ENCODE measurements around the gene LIM2. TPM values are rescaled to one million over a fixed set of nuclear protein-coding genes. Genes with fewer than 3 reads are reported as not detected.
A peak's percentile ranks its signal among the peaks of the same experiment; 100 is the strongest.
"Not testable (repeated sequence)": the region's sequence is repeated elsewhere in the genome, so short reads cannot be mapped to it uniquely, and the experiment has no call there.

Gene LIM2
- total RNA-seq, 2 experiments from 2014 or later, result not detected

DNA sequence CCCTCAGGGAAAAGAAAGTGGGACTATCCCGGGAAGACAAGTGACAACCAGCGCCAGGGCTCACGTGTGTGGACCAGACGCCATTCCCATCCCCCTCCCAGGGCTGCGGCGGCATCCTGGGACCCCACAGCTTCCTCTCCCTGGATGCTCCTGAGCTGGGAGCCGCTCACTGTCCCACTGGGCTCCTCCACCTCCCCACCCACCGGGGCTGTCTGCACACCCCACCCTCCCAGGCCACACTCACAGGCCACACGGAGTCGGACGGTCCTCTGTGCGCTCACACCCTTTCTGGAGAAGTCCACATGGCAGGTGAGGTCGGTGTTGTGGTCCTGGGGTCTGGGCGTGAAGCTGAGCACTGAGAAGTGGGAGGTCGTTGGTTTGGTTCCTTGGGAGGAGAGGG lies 28.6 kb upstream of the LIM2 start:
- ChIA-PET POLR2A (interaction anchor here (2.0 to 2.9 kb wide), 2 partner anchors 22 to 44 kb away, joined by 6 to 20 read pairs; partner anchors contain the start of gene NKG7), CTCF (interaction anchor here (0.9 to 1.8 kb wide), 3 partner anchors 18 to 99 kb away, joined by 3 to 6 read pairs (median 3); no protein-coding TSS in a partner anchor)
- not testable (repeated sequence) for DNase-seq; H3K4me1 Mint-ChIP-seq; H3K27ac Mint-ChIP-seq; H3K9me3 Mint-ChIP-seq; H3K4me3 Mint-ChIP-seq; H3K36me3 Mint-ChIP-seq (ENCODE audit: low read depth)
- peaks cover 16% of the 10 kb centered on the region for H3K27me3 Mint-ChIP-seq

DNA sequence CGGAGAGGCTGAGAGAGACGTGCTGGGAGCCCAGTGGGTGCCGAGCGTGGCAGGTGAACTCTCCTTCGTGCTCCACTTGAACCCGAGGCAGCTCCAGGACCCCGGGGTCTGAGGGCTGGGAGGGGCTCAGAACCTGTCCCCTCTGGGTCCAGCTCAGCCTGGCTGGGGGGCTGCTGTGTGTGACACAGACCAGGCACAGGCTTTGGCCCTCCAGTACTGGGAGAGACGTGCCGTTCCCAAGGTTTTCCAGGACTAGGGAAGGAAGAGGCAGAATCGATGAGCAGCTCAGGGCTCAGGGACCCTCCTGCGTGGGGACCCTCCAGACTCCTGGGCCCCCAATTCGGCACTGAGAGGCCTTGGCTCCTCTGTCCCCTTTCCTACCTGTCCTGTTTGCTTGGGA lies 27.4 kb upstream of the LIM2 start:
- Mint-ChIP-seq H3K36me3 (ENCODE audit: low read depth) (no peaks in the 10 kb centered on the region), H3K4me1 (peaks cover 9% of the 10 kb centered on the region), H3K27me3 (peaks cover 11% of the 10 kb centered on the region), H3K27ac (no peak overlapping the region), H3K9me3 (no peaks in the 10 kb centered on the region), H3K4me3 (no peak overlapping the region)
- CTCF ChIA-PET, result interaction anchor here (1.1 kb wide), 1 partner anchor 240 kb away, joined by 4 read pairs; no protein-coding TSS in a partner anchor
- POLR2A ChIA-PET, result no interaction called here
- DNase-seq, result no peak

DNA sequence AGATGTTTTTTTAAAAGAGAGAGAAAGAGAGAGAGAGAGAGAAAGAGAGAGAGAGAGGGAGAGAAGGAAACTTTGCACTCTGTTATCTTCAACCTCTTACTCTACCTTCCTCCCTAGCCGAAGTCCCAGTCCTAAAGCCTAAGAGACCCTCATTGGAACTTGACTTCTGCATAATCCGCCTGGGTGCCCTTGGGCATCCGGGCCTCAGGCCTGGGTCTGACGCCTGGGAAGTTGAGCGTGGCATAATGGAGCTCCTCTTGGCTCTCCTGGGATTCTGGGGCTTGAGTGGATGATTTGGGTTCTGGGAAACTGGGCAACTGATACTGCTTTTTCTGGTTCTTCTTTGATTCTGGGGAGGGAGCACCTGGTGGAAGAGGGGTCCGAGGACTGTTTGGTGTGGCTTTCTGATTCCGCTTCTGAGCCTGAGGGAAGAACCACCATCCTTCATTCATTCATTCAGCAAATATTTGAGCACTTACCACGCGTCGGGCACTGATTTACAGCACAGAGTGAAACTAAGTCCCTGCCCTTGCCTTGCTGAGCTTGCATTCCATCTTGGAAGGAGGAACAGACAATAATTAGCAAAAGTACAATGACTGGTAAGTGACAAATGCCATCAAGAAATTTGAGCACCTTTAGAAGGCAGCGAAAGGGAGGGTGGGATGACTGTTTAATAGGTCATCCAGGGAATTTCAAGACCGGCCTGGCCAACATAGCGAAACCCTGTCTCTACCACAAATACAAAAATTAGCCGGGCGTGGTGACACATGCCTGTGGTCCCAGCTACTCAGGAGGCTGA lies 23.4 kb upstream of the LIM2 start:
- Mint-ChIP-seq H3K27me3 (no peaks in the 10 kb centered on the region), H3K9me3 (no peaks in the 10 kb centered on the region), H3K4me3 (no peak overlapping the region), H3K27ac (no peak overlapping the region), H3K4me1 (peaks cover 8% of the 10 kb centered on the region), H3K36me3 (ENCODE audit: low read depth) (no peaks in the 10 kb centered on the region)
- POLR2A ChIA-PET, result no interaction called here
- CTCF ChIA-PET, result no interaction called here
- no peak for DNase-seq

DNA sequence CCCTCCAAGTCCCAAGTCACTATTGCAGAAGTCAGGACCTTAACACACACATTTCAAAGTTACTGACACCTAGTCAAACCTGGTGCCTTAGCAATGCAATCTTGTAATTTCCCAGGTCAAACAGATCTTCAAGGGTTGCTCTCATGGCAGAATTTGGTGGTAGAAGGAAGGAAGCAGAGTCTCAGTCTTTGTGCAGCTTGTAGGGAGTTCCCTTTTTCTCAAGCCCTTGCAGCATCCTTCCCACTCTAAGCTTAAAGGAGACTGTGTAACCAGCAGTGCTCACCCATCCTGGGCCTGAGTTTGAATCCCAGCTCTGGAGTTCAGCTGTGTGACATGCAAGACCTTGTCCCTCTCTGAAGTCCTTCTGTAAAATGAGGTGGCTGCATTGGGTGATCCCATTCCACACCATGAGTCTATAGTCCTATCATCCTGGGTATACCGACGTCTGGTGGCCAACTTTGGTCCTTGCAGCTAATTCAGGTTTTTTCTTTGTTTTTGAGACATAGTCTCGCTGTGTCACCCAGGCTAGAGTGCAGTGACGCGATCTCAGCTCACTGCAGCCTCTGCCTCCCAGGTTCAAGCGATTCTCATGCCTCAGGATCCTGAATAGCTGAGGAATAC lies 19.8 kb upstream of the LIM2 start:
- DNase-seq, result peak; percentile 51
- no peak overlapping the region for H3K4me3 Mint-ChIP-seq
- CTCF ChIA-PET, result interaction anchor here (0.6 to 2.3 kb wide), 18 partner anchors 8 to 250 kb away, joined by 3 to 15 read pairs (median 3); partner anchors contain the start of genes SIGLEC10 and VSIG10L
- POLR2A ChIA-PET, result interaction anchor here (1.2 to 1.5 kb wide), 3 partner anchors 40 to 68 kb away, joined by 3 to 4 read pairs (median 4); no protein-coding TSS in a partner anchor
- H3K9me3 Mint-ChIP-seq, result peaks cover 9% of the 10 kb centered on the region
- H3K4me1 Mint-ChIP-seq, result peaks cover 8% of the 10 kb centered on the region
- H3K27me3 Mint-ChIP-seq, result no peaks in the 10 kb centered on the region
- peaks cover 16% of the 10 kb centered on the region for H3K36me3 Mint-ChIP-seq (ENCODE audit: low read depth)
- no peak overlapping the region for H3K27ac Mint-ChIP-seq

DNA sequence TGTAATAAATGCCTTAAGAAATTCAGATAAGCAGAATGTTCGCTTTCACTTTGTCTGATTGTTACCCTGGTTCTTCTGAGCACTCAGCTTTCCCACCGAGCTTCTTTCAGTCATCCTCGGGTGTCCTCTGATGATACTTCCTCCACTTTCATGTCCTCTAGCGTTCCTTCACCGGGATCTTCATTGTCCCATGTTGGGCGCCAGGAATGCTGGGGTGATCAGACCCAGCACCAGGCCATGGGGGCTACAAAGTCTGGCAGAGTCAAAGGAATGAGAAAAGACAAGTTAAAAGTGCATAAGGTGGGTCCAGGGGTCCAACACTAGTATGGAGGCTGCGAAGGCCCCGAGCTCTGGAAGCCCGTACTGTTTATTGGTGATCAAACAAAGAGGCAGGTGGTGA lies 14.3 kb upstream of the LIM2 start:
- ChIA-PET POLR2A (no interaction called here), CTCF (interaction anchor here (1.8 kb wide), 1 partner anchor 39 kb away, joined by 4 read pairs; no protein-coding TSS in a partner anchor)
- Mint-ChIP-seq H3K9me3 (peaks cover 18% of the 10 kb centered on the region), H3K27ac (no peak overlapping the region), H3K4me3 (no peak overlapping the region), H3K36me3 (ENCODE audit: low read depth) (peaks cover 29% of the 10 kb centered on the region), H3K27me3 (no peaks in the 10 kb centered on the region), H3K4me1 (peaks cover 15% of the 10 kb centered on the region)
- DNase-seq, result no peak

DNA sequence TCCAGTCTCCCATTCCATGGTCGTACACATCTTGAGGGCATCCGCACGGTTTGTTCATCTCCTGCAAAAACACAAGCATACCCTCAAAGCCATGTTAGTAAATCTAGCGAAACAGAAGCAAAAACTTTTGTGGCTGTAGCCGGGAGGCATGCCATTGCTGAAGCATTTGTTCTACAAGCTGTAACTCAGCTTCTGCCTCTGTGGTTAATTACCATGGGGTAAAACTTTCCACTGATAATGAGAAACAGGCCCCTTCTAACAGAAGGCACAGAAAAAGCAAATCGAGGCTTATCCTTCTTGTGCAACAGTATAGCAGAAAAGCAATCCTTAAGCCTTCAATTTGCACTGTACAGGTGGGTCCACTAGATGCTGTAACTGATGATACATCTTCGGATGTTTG lies 12.2 kb upstream of the LIM2 start:
- Mint-ChIP-seq H3K4me1 (peaks cover 31% of the 10 kb centered on the region), H3K36me3 (ENCODE audit: low read depth) (peaks cover 30% of the 10 kb centered on the region), H3K9me3 (peaks cover 18% of the 10 kb centered on the region)
- H3K27ac Mint-ChIP-seq, H3K4me3 Mint-ChIP-seq, POLR2A ChIA-PET, DNase-seq, H3K27me3 Mint-ChIP-seq: not testable (repeated sequence)
- CTCF ChIA-PET, result interaction anchor here (0.6 kb wide), 1 partner anchor 8 kb away, joined by 4 read pairs; no protein-coding TSS in a partner anchor

DNA sequence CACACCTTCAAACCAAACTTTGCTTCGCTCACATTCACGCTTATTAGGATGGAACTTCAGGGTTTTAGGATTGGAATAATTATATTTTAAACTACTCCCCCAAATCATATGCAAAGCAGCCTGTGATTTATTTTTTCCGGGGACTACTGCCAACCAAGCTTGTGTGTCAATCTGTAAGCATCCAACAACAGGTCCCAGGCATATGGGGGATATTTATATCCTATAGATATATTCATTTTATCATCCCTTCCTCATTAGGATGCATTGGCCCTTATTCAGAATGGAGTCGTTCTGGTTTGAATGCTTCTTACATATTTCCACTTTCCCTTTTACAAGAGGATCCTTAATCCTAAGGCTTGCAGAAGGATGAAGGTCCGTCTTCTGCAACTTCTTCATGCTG lies 11.5 kb upstream of the LIM2 start:
- CTCF ChIA-PET, result interaction anchor here (0.6 to 3.2 kb wide), 7 partner anchors 8 to 42 kb away, joined by 3 to 11 read pairs (median 7); partner anchors contain the start of genes ETFB and SIGLEC10
- H3K4me1 Mint-ChIP-seq, result peaks cover 35% of the 10 kb centered on the region
- peaks cover 32% of the 10 kb centered on the region for H3K36me3 Mint-ChIP-seq (ENCODE audit: low read depth)
- H3K9me3 Mint-ChIP-seq, result peaks cover 18% of the 10 kb centered on the region
- H3K27ac Mint-ChIP-seq, result no peak overlapping the region
- DNase-seq, result no peak
- no peaks in the 10 kb centered on the region for H3K27me3 Mint-ChIP-seq
- POLR2A ChIA-PET, result interaction anchor here (7.8 kb wide), 1 partner anchor 28 kb away, joined by 207 read pairs; the partner anchor contains the start of genes CLDND2 and NKG7
- no peak overlapping the region for H3K4me3 Mint-ChIP-seq

DNA sequence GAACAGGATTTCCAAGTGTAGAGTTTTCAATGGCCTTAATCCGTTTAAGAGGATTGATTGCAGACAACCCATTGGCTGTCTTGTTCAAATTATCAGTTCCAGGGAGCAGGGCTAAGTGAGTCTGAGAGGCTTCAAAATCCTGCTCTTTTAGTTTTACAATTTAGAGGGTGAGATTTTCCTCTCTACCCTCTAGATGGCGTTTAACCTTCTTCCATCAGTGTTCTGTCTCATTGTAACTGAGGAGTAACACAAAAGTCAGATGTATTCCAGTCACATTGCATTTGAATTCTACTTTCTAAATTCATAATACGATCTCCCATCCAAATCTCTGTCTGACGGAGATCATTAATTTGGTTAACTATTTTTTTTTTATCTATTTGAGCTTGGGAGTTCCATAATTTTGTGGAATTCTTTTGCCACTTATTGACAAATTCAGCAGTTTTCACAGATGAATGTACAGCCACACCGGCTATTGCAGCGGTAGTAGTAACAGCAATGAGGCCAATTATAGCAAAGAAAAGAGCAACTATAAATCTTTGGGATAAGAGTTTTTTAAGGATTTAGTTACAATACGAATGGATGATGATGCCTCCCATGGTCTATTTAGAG lies 10.4 kb upstream of the LIM2 start:
- Mint-ChIP-seq H3K27me3 (no peaks in the 10 kb centered on the region), H3K4me3 (no peak overlapping the region), H3K9me3 (peaks cover 12% of the 10 kb centered on the region), H3K4me1 (peaks cover 41% of the 10 kb centered on the region), H3K27ac (no peak overlapping the region), H3K36me3 (ENCODE audit: low read depth) (peaks cover 26% of the 10 kb centered on the region)
- DNase-seq, result no peak
- ChIA-PET POLR2A (interaction anchor here (1.3 to 7.8 kb wide), 2 partner anchors 27 to 57 kb away, joined by 4 to 207 read pairs; partner anchors contain the start of genes CLDND2, NKG7 and VSIG10L), CTCF (interaction anchor here (0.7 to 3.2 kb wide), 11 partner anchors 9 to 50 kb away, joined by 3 to 11 read pairs (median 4); partner anchors contain the start of genes ETFB and SIGLEC10)

DNA sequence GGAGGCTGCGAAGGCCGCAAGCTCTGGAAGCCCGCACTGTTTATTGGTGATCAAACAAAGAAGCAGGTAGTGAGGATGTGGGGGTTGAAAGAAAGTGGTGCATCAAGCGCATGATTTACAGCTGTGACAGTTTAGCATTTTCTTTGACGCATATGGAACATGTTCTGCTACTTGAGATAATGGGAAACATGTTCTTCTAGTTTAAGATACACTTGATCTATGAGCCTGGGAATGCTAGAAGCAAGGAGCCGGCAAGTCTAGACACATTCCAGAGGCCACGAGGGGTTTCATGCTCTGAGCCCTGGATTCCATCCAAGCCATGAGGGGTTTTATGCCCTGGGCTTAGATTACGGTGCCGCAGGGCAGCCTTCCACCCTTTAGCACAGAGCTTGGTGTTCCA lies 9.7 kb upstream of the LIM2 start:
- ChIA-PET POLR2A (interaction anchor here (1.3 to 7.8 kb wide), 3 partner anchors 27 to 56 kb away, joined by 3 to 207 read pairs (median 4); partner anchors contain the start of genes CLDND2, NKG7 and VSIG10L), CTCF (interaction anchor here (0.8 to 3.2 kb wide), 8 partner anchors 10 to 58 kb away, joined by 3 to 11 read pairs (median 5); partner anchors contain the start of genes ETFB and SIGLEC10)
- not testable (repeated sequence) for H3K27ac Mint-ChIP-seq, H3K4me3 Mint-ChIP-seq, H3K9me3 Mint-ChIP-seq, H3K27me3 Mint-ChIP-seq, DNase-seq
- peaks cover 46% of the 10 kb centered on the region for H3K4me1 Mint-ChIP-seq
- peaks cover 18% of the 10 kb centered on the region for H3K36me3 Mint-ChIP-seq (ENCODE audit: low read depth)

DNA sequence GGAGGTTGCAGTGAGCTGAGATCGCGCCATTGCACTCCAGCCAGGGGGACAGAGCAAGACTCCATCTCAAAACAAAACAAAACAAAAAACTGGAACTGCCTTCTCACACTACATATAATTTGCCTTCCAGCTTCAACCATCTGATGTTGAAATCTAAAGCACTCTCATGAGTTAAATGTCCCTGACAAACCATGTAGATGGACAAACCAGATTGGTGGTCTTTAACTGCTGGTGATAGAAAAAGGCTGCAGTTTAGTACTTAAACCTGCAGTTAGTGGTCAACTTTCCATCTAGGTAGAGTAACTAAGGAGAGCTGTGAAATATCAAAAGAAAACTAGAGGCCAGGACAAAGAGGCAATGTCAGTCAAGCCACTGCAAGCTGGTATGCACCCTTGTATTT lies 8.4 kb upstream of the LIM2 start:
- no peak for DNase-seq
- ChIA-PET POLR2A (interaction anchor here (1.2 to 7.8 kb wide), 10 partner anchors 19 to 143 kb away, joined by 3 to 207 read pairs (median 17); partner anchors contain the start of genes CLDND2, ETFB, NKG7 and SIGLEC10), CTCF (interaction anchor here (0.7 to 3.2 kb wide), 15 partner anchors 11 to 1113 kb away, joined by 3 to 33 read pairs (median 8); partner anchors contain the start of genes CLDND2, ETFB, NKG7 and VSIG10L)
- H3K4me1 Mint-ChIP-seq, result peaks cover 50% of the 10 kb centered on the region
- H3K27ac Mint-ChIP-seq, result peak overlapping the region; percentile 31
- H3K9me3 Mint-ChIP-seq, result no peaks in the 10 kb centered on the region
- H3K4me3 Mint-ChIP-seq, result peak overlapping the region; percentile 86
- H3K27me3 Mint-ChIP-seq, result no peaks in the 10 kb centered on the region
- peaks cover 9% of the 10 kb centered on the region for H3K36me3 Mint-ChIP-seq (ENCODE audit: low read depth)

DNA sequence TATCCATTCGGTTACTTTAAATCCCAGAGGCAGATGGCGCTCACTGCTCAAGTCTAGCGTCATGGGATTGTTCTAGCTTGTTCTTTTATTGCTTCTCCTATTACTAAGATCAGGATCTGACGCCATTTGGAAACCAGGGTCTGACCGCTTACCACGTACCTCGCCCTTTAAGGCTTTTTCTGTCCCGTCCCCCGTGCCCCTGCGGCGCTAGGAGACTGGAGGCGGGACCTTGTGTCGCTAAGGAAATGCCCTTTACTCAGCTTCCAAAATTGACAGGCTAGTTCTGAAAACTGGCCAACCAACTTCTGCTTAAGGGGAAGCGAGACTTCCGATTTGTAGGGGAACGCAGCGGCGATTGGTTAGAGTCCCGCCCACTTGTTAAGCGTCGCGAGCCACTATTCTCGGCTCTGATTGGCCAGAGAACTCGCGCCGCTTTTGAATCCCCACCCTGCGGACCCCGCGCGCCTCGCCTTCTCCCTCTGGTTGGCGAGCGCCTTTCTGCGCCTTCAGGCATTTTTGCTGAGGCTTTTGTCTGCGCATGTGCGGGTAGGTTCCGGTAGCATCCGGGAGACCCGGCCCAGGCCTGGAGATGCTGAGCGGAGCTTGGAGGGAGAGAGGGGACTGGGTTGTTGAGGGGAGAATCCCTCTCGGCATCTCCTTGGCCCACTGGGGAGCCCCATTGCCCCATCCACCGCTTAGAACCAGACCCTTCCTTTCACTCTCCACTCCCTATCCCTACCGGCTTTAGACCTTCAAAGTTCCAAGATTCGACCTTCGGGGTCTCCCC lies 6.5 kb upstream of the LIM2 start:
- H3K27ac Mint-ChIP-seq, result peak overlapping the region; percentile 98
- peaks cover 7% of the 10 kb centered on the region for H3K36me3 Mint-ChIP-seq (ENCODE audit: low read depth)
- H3K9me3 Mint-ChIP-seq, result no peaks in the 10 kb centered on the region
- H3K27me3 Mint-ChIP-seq, result no peaks in the 10 kb centered on the region
- peak overlapping the region; percentile 86 for H3K4me3 Mint-ChIP-seq
- ChIA-PET CTCF (interaction anchor here (0.5 to 3.2 kb wide), 13 partner anchors 10 to 298 kb away, joined by 3 to 33 read pairs (median 6); partner anchors contain the start of genes CLDND2, NKG7, SIGLEC10 and VSIG10L), POLR2A (interaction anchor here (0.8 to 7.8 kb wide), 23 partner anchors 9 to 655 kb away, joined by 3 to 207 read pairs (median 8); partner anchors contain the start of genes CLDND2, ETFB, NKG7 and SIGLEC10)
- H3K4me1 Mint-ChIP-seq, result peaks cover 54% of the 10 kb centered on the region
- DNase-seq, result peak; percentile 98

Measured in activated CD4-positive, alpha-beta memory T cell treated with anti-CD3 and anti-CD28 coated beads, Interleukin-2, amount 10 ng/mL, durations not matched to agents 7 days and 5 days (primary cell).